GM18526 (cell line): ENCODE results near the gene CCDC33.

Experiments used
- POLR2A ChIP-seq: IDR thresholded peaks from 3 replicates; pipeline ENCODE4 v1.6.1; 2011; ENCODE audit not compliant: insufficient read length; ENCODE audit errors: extremely low read depth

Gene CCDC33

DNA sequence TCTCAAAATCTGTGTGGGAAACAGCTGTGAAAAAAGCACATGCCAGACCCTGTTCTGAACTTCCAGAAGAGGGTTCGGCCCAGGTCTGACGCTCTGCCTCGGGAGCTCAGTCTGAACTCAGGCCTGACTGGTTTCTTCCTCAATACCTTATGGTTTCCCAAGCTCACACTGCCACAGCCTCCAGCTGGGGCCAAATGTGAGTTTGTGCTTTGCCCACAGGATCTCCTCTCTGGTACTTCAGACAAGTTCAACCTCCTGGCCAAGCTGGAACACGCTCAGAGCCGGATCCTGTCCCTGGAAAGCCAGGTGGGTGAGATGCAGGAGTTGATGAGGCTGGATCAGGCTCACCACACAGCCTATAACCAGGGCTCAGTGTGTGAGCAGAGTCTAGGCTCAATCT lies 97.5 kb downstream of the CCDC33 start:
- no peak for TF ChIP-seq POLR2A

DNA sequence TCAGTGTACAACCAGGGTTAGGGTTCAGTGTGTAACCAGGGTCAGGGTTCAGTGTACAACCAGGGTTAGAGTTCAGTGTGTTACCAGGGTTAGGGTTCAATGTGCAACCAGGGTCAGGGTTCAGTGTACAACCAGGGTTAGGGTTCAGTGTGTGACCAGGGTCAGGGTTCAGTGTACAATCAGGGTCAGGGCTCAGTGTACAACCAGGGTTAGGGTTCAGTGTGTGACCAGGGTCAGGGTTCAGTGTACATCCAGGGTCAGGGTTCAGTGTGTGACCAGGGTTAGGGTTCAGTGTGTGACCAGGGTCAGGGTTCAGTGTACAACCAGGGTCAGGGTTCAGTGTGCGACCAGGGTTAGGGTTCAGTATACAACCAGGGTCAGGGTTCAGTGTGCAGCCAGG lies 98.0 kb downstream of the CCDC33 start:
- TF ChIP-seq POLR2A, result no peak

DNA sequence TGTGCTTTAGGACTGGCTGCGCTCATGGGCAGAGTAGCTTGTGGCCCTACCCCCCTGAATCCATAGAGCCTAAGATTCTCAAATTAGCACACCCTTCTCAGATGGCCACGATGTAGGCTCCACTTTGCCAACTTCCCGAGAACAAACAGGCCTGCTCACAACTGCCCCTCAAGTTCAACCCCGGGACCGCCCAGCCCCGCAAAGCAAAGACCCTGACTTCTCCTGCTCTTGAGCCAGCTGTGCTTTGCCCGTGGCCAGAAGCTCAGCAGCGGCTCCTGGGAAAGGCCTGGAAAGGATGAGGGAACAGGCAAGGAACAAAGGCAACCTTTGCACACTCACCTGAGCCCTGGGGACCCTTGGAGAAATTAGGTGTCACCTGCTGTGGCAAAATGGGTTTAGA lies 99.3 kb downstream of the CCDC33 start:
- TF ChIP-seq POLR2A, result no peak

DNA sequence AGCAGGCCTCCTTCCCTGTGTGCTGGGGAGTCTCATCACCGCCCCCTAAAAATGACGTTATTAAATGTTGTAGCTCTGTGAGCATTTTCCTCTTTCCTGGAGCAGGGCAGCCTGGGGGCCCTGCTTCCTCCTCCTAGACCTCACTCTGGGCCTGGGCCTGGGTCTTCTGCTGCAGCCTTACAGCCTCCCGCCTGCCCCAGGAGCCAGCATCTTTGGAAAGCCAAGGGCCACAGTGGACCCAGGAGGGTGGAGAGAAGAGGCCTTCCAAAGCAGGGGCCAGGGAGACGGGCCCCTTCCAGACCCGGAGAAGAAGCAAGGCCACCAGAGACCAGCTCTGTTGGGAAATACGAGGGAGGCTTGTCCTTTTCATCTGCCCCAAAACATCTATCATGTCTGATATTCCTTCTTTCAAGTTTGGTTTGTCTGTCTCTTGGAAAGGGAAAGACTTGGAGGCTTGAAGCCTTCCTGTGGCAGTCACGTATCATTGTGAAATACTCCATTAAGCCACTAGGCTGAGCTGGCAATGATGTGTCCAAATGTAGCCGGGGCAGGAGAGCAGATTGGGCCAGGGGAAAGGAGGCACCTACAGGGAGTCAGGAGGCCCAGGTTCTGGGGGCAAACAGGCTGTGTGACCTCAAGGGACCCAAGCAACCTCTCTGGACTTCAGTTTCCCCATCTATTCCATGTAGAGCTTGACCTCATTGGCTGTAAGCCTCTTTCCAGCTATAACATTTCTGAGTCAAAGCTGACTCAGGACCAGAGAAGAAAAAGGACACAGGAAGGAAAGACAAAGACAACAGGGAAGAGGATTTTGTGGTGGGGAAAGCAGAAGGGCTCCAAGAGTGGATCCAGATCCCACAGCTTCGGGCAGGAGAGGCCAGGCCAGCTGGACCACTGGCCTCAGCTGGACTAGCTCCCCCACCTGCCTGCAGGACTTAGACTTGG lies 100.2 kb downstream of the CCDC33 start:
- TF ChIP-seq POLR2A, result no peak

DNA sequence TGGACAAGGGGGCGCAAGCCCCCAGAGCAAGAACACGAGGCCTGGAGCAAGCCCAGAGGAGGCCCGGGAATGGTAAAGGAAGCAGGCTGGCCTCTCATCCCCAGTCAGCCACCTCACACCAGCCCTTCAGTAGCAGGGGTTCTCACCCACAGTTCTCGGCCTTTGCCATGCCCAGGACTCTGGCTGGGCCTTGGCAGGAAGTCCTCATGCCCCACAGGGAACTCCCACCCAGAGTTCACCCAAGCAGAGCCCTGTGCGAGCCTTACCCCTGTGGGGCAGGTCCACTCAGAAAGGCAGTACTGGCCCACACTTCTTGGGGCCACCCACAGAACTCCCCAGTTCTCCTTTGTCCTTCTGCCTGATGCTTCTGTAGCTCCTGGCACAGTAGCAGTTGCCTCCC lies 101.0 kb downstream of the CCDC33 start:
- TF ChIP-seq POLR2A, result no peak

DNA sequence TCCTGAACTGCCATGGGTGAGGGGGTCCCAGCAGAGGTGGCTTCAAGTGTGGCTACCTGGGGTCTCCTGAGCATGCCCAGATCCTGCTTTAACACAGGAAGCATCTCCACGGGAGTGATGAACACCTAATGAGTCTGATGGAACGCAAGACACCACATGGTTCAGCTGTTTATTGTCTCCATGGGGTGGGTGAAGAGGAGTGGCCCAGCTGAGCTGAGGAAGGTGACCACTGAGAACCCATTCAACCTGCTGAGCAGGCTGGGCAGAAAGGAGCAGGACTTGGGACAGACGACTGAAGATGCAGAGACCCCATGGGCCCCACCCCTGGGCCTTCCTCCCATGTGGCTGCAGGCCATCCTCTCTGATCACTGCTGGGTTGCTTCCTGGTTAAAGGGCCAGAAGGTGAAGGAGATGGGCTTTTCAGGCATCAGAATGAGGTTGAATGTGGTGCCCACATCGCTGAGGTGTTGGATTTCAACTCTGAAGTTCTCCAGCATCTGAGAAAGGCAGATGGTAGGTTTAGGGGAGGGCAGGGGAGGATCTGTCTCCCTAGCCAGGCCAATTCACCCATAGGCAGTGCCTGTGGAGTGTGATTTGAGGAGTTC lies 101.6 kb downstream of the CCDC33 start:
- TF ChIP-seq POLR2A, result no peak

DNA sequence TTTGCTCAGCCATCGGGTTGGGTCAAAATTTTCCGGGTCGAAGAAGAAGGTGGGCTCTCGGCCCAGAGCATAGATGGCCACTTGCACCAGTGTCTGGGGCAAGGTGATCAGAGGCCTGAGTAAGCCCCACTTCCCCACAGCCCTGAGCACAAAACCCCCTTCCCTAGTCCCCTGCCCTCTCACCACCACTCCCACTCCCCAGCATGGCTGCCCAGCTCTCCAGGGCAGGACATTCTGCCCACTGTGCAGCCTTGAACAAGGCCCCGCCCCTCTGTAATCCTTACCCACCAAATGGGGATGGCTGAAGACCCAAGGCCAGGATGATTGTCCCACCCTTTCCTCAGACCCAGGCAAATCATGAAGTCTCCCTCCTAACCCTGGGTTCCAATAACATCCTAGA lies 102.5 kb downstream of the CCDC33 start:
- TF ChIP-seq POLR2A, result no peak

DNA sequence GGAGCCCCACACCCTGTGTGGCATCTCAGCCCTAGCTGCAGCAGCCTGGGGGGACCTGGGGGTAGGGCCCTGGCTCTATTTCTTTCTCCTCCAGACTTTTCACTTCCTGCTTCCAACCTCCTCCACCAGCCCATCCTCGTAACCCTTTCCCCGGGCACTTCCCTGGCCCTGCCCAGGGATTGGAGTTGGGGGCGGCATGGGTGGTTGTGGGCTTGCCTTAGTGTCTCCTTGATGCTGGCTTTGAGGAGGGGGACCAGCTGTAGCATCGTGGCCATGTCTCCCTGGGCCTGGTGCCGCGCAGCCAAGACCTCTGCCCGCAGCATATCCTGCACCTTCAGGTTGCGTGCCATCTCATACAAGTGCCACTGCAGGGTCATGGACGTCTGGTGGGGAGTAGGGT lies 103.2 kb downstream of the CCDC33 start:
- TF ChIP-seq POLR2A, result no peak

DNA sequence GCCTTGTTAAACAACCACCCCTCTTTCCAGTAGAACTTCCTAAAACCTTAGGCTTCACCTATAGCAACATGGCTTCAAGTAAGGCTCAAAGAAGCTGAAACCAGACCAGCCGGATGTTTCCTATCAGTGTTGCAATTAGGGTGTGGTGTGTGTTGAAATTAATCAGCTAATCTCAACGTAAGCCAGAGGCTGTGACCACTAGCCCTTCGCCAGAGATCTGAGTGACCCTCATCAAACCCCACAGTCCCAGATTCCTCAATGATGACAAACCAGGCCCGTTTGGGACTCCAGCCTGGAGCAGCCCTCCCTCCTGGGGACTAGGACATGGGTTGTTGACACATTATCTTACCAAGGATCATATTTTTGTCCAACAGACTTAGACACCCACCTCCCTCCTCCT lies 104.0 kb downstream of the CCDC33 start:
- TF ChIP-seq POLR2A, result no peak

DNA sequence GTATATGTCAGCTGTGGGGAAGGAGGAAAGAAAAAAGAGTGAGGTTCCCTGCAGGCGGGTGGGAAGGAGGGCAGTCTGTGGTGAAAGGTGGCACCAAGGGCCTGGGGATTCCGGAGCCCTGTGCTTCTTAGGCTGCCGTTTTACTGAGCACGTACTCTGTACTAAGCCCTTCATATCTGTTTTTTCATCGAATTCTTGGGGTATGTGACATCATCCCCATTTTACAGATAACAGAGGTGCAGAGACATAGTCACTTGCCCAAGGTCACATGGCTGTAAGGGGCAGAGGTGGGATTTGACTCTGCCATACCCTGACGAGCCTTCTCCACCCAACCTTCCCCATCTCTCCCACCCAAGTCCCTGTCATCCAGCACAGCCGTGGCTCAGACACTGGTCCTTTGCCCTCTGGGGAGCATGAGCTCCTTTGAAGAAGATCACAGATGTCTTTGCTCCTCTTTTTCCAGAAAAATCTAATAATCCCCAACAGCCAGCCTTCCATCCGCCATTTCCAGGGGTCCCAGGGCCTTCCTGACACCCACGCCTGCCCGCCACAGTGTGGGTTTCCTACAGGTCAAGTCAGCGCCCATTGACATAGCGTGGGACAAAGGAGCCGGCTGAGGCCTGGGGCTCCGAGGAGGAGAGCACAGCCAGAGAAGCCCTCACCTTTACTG lies 107.1 kb downstream of the CCDC33 start:
- TF ChIP-seq POLR2A, result no peak

DNA sequence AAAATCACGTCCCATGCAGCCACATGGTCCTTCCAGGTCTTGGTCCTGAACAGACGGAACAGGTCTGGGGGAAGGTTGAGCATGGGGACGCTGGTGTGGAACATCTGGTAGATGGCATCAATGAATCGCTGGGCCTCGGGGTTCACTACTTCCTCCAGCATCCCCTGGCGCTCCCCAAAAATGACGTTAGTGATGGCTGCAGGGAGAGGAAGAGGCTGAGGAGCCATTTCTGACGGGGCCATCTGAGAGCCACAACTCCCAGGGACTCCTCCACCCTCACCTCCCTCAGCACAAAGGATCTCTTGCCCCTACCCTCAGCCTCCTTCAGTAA lies 107.6 kb downstream of the CCDC33 start:
- no peak for TF ChIP-seq POLR2A

DNA sequence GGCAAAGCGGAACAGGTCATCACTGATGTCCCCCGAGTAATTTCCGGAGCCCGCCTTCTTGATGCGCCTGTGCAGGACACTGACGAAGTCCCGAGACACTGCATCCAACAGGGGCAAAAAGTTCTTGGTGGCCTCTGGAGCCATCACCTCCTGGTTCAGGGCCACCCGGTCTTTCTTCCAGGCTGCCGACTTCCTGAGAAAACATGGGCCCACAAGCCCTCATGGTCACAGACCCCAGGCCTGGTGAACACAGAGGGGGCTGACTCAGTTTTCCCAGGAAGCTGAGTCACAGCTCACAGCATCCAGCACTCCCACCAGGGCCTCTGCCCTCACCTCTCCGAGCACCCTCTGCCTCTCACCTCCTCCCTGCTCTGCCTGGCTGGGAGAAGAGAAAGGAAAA lies 108.9 kb downstream of the CCDC33 start:
- no peak for TF ChIP-seq POLR2A

DNA sequence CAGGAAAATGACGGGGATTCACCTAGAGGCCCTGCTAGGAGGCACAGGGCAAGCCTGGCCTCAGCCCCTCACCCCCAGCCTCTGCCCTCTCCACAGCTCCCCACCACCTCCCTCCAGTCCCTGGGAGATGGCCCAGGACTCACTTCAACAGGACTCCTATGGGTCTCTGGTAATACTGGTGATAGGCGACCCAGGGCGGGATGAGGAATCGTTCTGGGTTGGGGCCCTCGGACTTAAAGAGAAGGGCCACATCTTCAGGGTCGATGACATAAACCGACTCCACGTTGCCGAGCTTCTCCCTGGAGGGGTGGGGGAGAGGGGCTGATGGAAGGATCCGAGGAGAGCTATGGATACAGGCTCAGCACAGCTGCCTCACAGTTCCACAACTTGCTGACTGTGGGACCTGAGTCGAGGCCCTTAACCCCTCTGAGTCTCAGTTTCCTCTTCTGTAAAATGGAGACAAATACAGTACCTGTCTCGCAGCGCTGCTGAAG lies 111.7 kb downstream of the CCDC33 start:
- TF ChIP-seq POLR2A, result no peak

DNA sequence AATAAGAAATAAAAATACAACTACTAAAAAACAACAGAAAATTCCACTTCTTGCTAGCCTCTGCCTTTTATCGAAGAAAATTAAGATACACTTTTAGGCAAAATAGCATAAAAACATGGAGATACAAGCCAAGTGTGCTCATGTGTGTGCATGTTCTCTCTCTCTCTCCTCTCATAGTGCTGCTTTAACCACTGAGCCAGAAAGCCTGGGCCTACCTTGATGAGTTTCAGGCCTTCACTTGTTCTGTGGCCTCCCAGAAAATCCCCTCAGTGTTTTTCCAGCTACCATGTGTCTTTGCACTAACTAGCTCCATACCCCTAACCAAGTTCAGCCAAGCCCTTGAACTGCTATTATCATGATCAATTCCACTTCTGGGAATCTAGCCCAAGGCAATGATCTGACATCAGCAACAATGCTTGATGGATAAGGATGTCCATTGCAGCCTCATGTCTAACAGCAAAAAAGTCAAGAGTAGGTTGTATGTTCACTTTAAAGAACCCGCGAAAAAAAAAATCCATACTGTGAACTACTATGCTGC lies 113.2 kb downstream of the CCDC33 start:
- no peak for TF ChIP-seq POLR2A
